GM19351 (cell line): Measurements from ENCODE around the gene C1orf52.

Experiments used
- ATAC-seq: cut with Tn5 transposase; IDR thresholded peaks from one replicate; pipeline ENCODE4 v1.9.1; 2021; ENCODE audit warnings: mild to moderate bottlenecking, moderate library complexity; ENCODE audit not compliant: unreplicated experiment

The C1orf52 gene

GRCh38 chr1:85237613-85238012 lies 21.8 kb downstream of the C1orf52 start:
- no peak for ATAC-seq

GRCh38 chr1:85230305-85230977 lies 29.0 kb downstream of the C1orf52 start:
- ATAC-seq, result no peak

GRCh38 chr1:85229574-85230097 lies 29.8 kb downstream of the C1orf52 start:
- no peak for ATAC-seq

- ATAC-seq, result no peak
Measured at GRCh38 chr1:85228972-85229371, 30.5 kb downstream of the C1orf52 start.

GRCh38 chr1:85225624-85226380 lies 33.7 kb downstream of the C1orf52 start:
- no peak for ATAC-seq

GRCh38 chr1:85224734-85225623 lies 34.5 kb downstream of the C1orf52 start:
- ATAC-seq, result no peak

- ATAC-seq, result no peak
Measured at GRCh38 chr1:85224295-85224694, 35.2 kb downstream of the C1orf52 start.

- no peak for ATAC-seq
Measured at GRCh38 chr1:85223334-85223733, 36.1 kb downstream of the C1orf52 start.

- no peak for ATAC-seq
Measured at GRCh38 chr1:85220756-85221201, 38.7 kb downstream of the C1orf52 start.

GRCh38 chr1:85219853-85220610 lies 39.4 kb downstream of the C1orf52 start:
- no peak for ATAC-seq

GRCh38 chr1:85216697-85217096 lies 42.8 kb downstream of the C1orf52 start:
- no peak for ATAC-seq

GRCh38 chr1:85214654-85215053 lies 44.8 kb downstream of the C1orf52 start:
- ATAC-seq, result no peak

GRCh38 chr1:85208488-85208887 lies 51.0 kb downstream of the C1orf52 start:
- ATAC-seq, result no peak

GRCh38 chr1:85203573-85204171 lies 55.8 kb downstream of the C1orf52 start:
- no peak for ATAC-seq

GRCh38 chr1:85202864-85203255 lies 56.6 kb downstream of the C1orf52 start:
- no peak for ATAC-seq

GRCh38 chr1:85202092-85202863 lies 57.2 kb downstream of the C1orf52 start:
- no peak for ATAC-seq

- peak; percentile 50 for ATAC-seq
Measured at GRCh38 chr1:85201340-85202091, 57.9 kb downstream of the C1orf52 start.
